ENCODE data around the gene ATP6AP1.
"Not testable (repeated sequence)": the region's sequence is repeated elsewhere in the genome, so short reads cannot be mapped to it uniquely, and the experiment has no call there.

ATP6AP1 gene

GRCh38 chrX:154389812-154390747 is 38.4 kb upstream of the ATP6AP1 start:
- H3K9me3 ChIP-seq (ENCODE audit: insufficient read depth, low read depth, low read length); H3F3A ChIP-seq (ENCODE audit: low read depth); H3K79me2 ChIP-seq (ENCODE audit: insufficient read depth, low read length); H2AFZ ChIP-seq (ENCODE audit: low read length); H3K36me3 ChIP-seq (ENCODE audit: insufficient read depth, low read length); H3K9ac ChIP-seq (ENCODE audit: low read depth, low read length, poor library complexity, severe bottlenecking); H3K27me3 ChIP-seq (ENCODE audit: insufficient read depth, low read length, poor library complexity, severe bottlenecking); H3K4me3 ChIP-seq (ENCODE audit: low read length, poor library complexity, severe bottlenecking); H3K4me1 ChIP-seq (ENCODE audit: insufficient read depth, low read length, poor library complexity, severe bottlenecking); H3K4me2 ChIP-seq (ENCODE audit: low read depth, low read length, poor library complexity, severe bottlenecking); H3K9me2 ChIP-seq (replicated peaks; ENCODE audit: low read depth, low read length); H4K20me1 ChIP-seq (ENCODE audit: insufficient read depth, low read length, poor library complexity, severe bottlenecking): not testable (repeated sequence)

- not testable (repeated sequence) for H3F3A ChIP-seq (ENCODE audit: low read depth); H3K27me3 ChIP-seq (ENCODE audit: insufficient read depth, low read length, poor library complexity, severe bottlenecking); H3K4me3 ChIP-seq (ENCODE audit: low read length, poor library complexity, severe bottlenecking); H3K9ac ChIP-seq (ENCODE audit: low read depth, low read length, poor library complexity, severe bottlenecking); H3K9me2 ChIP-seq (replicated peaks; ENCODE audit: low read depth, low read length); H3K9me3 ChIP-seq (ENCODE audit: insufficient read depth, low read depth, low read length); H2AFZ ChIP-seq (ENCODE audit: low read length); H3K4me2 ChIP-seq (ENCODE audit: low read depth, low read length, poor library complexity, severe bottlenecking)
- peaks cover 21% of the 10 kb centered on the region; the same call in 1 of the 2 replicates for H3K36me3 ChIP-seq (ENCODE audit: insufficient read depth, low read length)
- H4K20me1 ChIP-seq (ENCODE audit: insufficient read depth, low read length, poor library complexity, severe bottlenecking), result peaks cover 25% of the 10 kb centered on the region
- peaks cover 13% of the 10 kb centered on the region for H3K4me1 ChIP-seq (ENCODE audit: insufficient read depth, low read length, poor library complexity, severe bottlenecking)
- peaks cover 35% of the 10 kb centered on the region for H3K79me2 ChIP-seq (ENCODE audit: insufficient read depth, low read length)
These were observed 32.1 kb upstream of the ATP6AP1 start for GRCh38 chrX:154396363-154396762.

- Histone ChIP-seq H3K4me3 (ENCODE audit: low read length, poor library complexity, severe bottlenecking) (peak overlapping the region; percentile 93), H3K4me1 (ENCODE audit: insufficient read depth, low read length, poor library complexity, severe bottlenecking) (peaks cover 13% of the 10 kb centered on the region), H2AFZ (ENCODE audit: low read length) (peak overlapping the region; percentile 80; the same call in 1 of the 2 replicates), H3K9me3 (ENCODE audit: insufficient read depth, low read depth, low read length) (no peaks in the 10 kb centered on the region), H3K36me3 (ENCODE audit: insufficient read depth, low read length) (peaks cover 21% of the 10 kb centered on the region; the same call in 1 of the 2 replicates), H3K9me2 (replicated peaks; ENCODE audit: low read depth, low read length) (no peaks in the 10 kb centered on the region), H3K9ac (ENCODE audit: low read depth, low read length, poor library complexity, severe bottlenecking) (peak overlapping the region; percentile 100), H3K79me2 (ENCODE audit: insufficient read depth, low read length) (peaks cover 35% of the 10 kb centered on the region), H4K20me1 (ENCODE audit: insufficient read depth, low read length, poor library complexity, severe bottlenecking) (peaks cover 25% of the 10 kb centered on the region), H3K4me2 (ENCODE audit: low read depth, low read length, poor library complexity, severe bottlenecking) (peak overlapping the region; percentile 78), H3K27me3 (ENCODE audit: insufficient read depth, low read length, poor library complexity, severe bottlenecking) (peaks cover 8% of the 10 kb centered on the region), H3F3A (ENCODE audit: low read depth) (no peaks in the 10 kb centered on the region; the same call in 1 of the 2 replicates)
- TF ChIP-seq EZH2phosphoT487 (IDR thresholded peaks at IDR 0.05; ENCODE audit: borderline replicate concordance) (no peak), CTCF (conservative IDR thresholded peaks at IDR 0.05; ENCODE audit: low read length) (no peak)
These were observed 31.2 kb upstream of the ATP6AP1 start for GRCh38 chrX:154396973-154397887.

Data from Loucy (cell line).